H9 (cell line): ENCODE data around the gene AKT1S1. TPM values are rescaled to one million over a fixed set of nuclear protein-coding genes. Genes with fewer than 3 reads are reported as not detected.

Experiments used
- DNase-seq: peaks from one replicate; pipeline ENCODE4 v3.0.0-alpha.2; 2017
- H2AFZ ChIP-seq: one replicate; pipeline ENCODE4 v1.6.1; 2013; ENCODE audit warnings: mild to moderate bottlenecking, low read length, control low read depth, moderate library complexity
- H2AK5ac ChIP-seq: 2 replicates; pipeline ENCODE4 v1.6.1; 2013; ENCODE audit warnings: low read length, control low read depth, mixed read lengths; ENCODE audit not compliant: insufficient read length
- H2BK120ac ChIP-seq: one replicate; pipeline ENCODE4 v1.6.1; 2013; ENCODE audit warnings: low read depth, mild to moderate bottlenecking, low read length, control low read depth, inconsistent platforms; ENCODE audit not compliant: poor library complexity, severe bottlenecking
- H2BK12ac ChIP-seq: 2 replicates; pipeline ENCODE4 v1.6.1; 2013; ENCODE audit warnings: low read length, control low read depth, mixed read lengths, low read depth; ENCODE audit not compliant: insufficient read length
- H2BK15ac ChIP-seq: 2 replicates; pipeline ENCODE4 v1.6.1; 2013; ENCODE audit warnings: low read depth, low read length, control low read depth
- H2BK20ac ChIP-seq: one replicate; pipeline ENCODE4 v1.6.1; 2013; ENCODE audit warnings: low read depth, mild to moderate bottlenecking, low read length, control low read depth, inconsistent platforms; ENCODE audit not compliant: poor library complexity, severe bottlenecking
- H2BK5ac ChIP-seq: 2 replicates; pipeline ENCODE4 v1.6.1; 2013; ENCODE audit warnings: low read length, control low read depth, mixed read lengths; ENCODE audit not compliant: insufficient read length
- H3K14ac ChIP-seq: 2 replicates; pipeline ENCODE4 v1.6.1; 2013; ENCODE audit warnings: low read length, control low read depth; ENCODE audit not compliant: insufficient read depth
- H3K18ac ChIP-seq: 2 replicates; pipeline ENCODE4 v1.6.1; 2013; ENCODE audit warnings: low read depth, mild to moderate bottlenecking, mixed read lengths, low read length, control low read depth; ENCODE audit not compliant: insufficient read length
- H3K23ac ChIP-seq: 2 replicates; pipeline ENCODE4 v1.6.1; 2013; ENCODE audit warnings: low read length, control low read depth, mixed read lengths, low read depth; ENCODE audit not compliant: insufficient read length
- H3K23me2 ChIP-seq: 2 replicates; pipeline ENCODE4 v1.6.1; 2013; ENCODE audit warnings: low read depth, mild to moderate bottlenecking, mixed read lengths, low read length, control low read depth; ENCODE audit not compliant: insufficient read length, poor library complexity, severe bottlenecking
- H3K27ac ChIP-seq: 2 replicates; pipeline ENCODE4 v1.5.1; 2013; ENCODE audit warnings: low read length, control low read depth, mixed read lengths, low read depth; ENCODE audit not compliant: insufficient read length
- H3K27me3 ChIP-seq: 2 replicates; pipeline ENCODE4 v1.6.1; 2013; ENCODE audit warnings: low read length, control low read depth, inconsistent platforms; ENCODE audit not compliant: insufficient read depth
- H3K4ac ChIP-seq: 2 replicates; pipeline ENCODE4 v1.6.1; 2013; ENCODE audit warnings: low read depth, mild to moderate bottlenecking, control low read depth, inconsistent platforms, low read length, moderate library complexity
- H3K4me1 ChIP-seq: 2 replicates; pipeline ENCODE4 v1.6.1; 2013; ENCODE audit warnings: low read length, control low read depth, inconsistent platforms; ENCODE audit not compliant: insufficient read depth
- H3K4me2 ChIP-seq: 2 replicates; pipeline ENCODE4 v1.6.1; 2013; ENCODE audit warnings: low read length, control low read depth, mixed read lengths; ENCODE audit not compliant: insufficient read length, insufficient read depth
- H3K56ac ChIP-seq: 2 replicates; pipeline ENCODE4 v1.6.1; 2013; ENCODE audit warnings: low read depth, mild to moderate bottlenecking, mixed read lengths, low read length, control low read depth; ENCODE audit not compliant: insufficient read length
- H3K79me1 ChIP-seq: 2 replicates; pipeline ENCODE4 v1.6.1; 2013; ENCODE audit warnings: low read depth, mild to moderate bottlenecking, moderate library complexity, low read length, control low read depth, inconsistent platforms; ENCODE audit not compliant: insufficient read depth, poor library complexity, severe bottlenecking
- H3K79me2 ChIP-seq: 2 replicates; pipeline ENCODE4 v1.6.1; 2013; ENCODE audit warnings: low read length, control low read depth, inconsistent platforms; ENCODE audit not compliant: insufficient read depth
- H3K9ac ChIP-seq: 2 replicates; pipeline ENCODE4 v1.6.1; 2013; ENCODE audit warnings: low read length, control low read depth, mixed read lengths; ENCODE audit not compliant: insufficient read length; ENCODE audit errors: extremely low read depth
- H3K9me3 ChIP-seq: one replicate; pipeline ENCODE4 v1.6.1; 2013; ENCODE audit warnings: low read depth, low read length, inconsistent platforms; ENCODE audit not compliant: control insufficient read depth
- H3T11ph ChIP-seq: one replicate; pipeline ENCODE4 v1.6.1; 2013; ENCODE audit warnings: mild to moderate bottlenecking, low read length, control low read depth, inconsistent platforms
- H4K20me1 ChIP-seq: one replicate; pipeline ENCODE4 v1.6.1; 2013; ENCODE audit not compliant: control insufficient read depth, insufficient read length, insufficient read depth
- H4K5ac ChIP-seq: 2 replicates; pipeline ENCODE4 v1.6.1; 2013; ENCODE audit warnings: low read depth, mild to moderate bottlenecking, mixed read lengths, low read length, control low read depth; ENCODE audit not compliant: insufficient read length
- H4K8ac ChIP-seq: replicated peaks from 2 replicates; pipeline ENCODE4 v1.6.1; 2013; ENCODE audit warnings: low read length, control low read depth, mixed read lengths, low read depth; ENCODE audit not compliant: insufficient read length
- H4K91ac ChIP-seq: 2 replicates; pipeline ENCODE4 v1.6.1; 2013; ENCODE audit warnings: low read depth, mild to moderate bottlenecking, moderate library complexity, mixed read lengths, low read length, control low read depth; ENCODE audit not compliant: insufficient read length
- H3K27ac Mint-ChIP-seq, 3 experiments: 2 replicates in 2 of 3; 3 replicates in 1 of 3; pipeline ENCODE4 v1.8.0; 2020 to 2021; ENCODE audit warnings: mixed read lengths in 3 of 3, mild to moderate bottlenecking in 1 of 3, moderate library complexity in 1 of 3
- H3K27me3 Mint-ChIP-seq: 2 replicates; pipeline ENCODE4 v1.8.0; 2021; ENCODE audit warnings: low read depth, mild to moderate bottlenecking, moderate library complexity, mixed read lengths
- H3K36me3 Mint-ChIP-seq, 3 experiments: 2 replicates in 2 of 3; 3 replicates in 1 of 3; pipeline ENCODE4 v1.8.0; 2020 to 2021; ENCODE audit warnings: low read depth in 3 of 3, mixed read lengths in 3 of 3; ENCODE audit not compliant: insufficient read depth in 1 of 3
- H3K4me1 Mint-ChIP-seq, 2 experiments: 2 replicates each; pipeline ENCODE4 v1.8.0; 2020; ENCODE audit warnings: mixed read lengths in 2 of 2
- H3K4me3 Mint-ChIP-seq, 2 experiments: 2 replicates in 1 of 2; 3 replicates in 1 of 2; pipeline ENCODE4 v1.8.0; 2020 to 2021; ENCODE audit warnings: mild to moderate bottlenecking in 2 of 2, mixed read lengths in 2 of 2, moderate library complexity in 1 of 2
- H3K9me3 Mint-ChIP-seq, 2 experiments: 2 replicates in 1 of 2; 3 replicates in 1 of 2; pipeline ENCODE4 v1.8.0; 2020; ENCODE audit warnings: mild to moderate bottlenecking in 2 of 2, mixed read lengths in 2 of 2, moderate library complexity in 1 of 2
- CTCF ChIP-seq: fragments of 200-600 bp; sonication (generic); conservative IDR thresholded peaks from 3 replicates; pipeline ENCODE4 v1.8.0; 2021; ENCODE audit warnings: antibody characterized with exemption, mild to moderate bottlenecking
- WGBS: extraction: QIAGEN DNeasy Blood & Tissue Kit; methylation state at CpG from one replicate; pipeline ENCODE4 v1.1.7; 2013; ENCODE audit warnings: missing lambda C conversion rate, low lambda C conversion rate, mixed read lengths; ENCODE audit not compliant: insufficient read length; ENCODE audit errors: extremely low coverage; 5-methylcytosine and 5-hydroxymethylcytosine counted together
- total RNA-seq: library from RNA; stranded (reverse); gene quantifications from 2 replicates; pipeline ENCODE4 v1.2.1, GENCODE V29; 2021

The AKT1S1 gene
- total RNA-seq, 1 experiment from 2014 or later, result 43.5 TPM

GRCh38 chr19:49876422-49877019, 634 bp downstream of the AKT1S1 start:
- Histone ChIP-seq H4K8ac (no peak overlapping the region), H3T11ph (no peak overlapping the region), H3K4me1 (no peaks in the 10 kb centered on the region), H2BK15ac (no peak overlapping the region), H4K91ac (no peak overlapping the region), H3K27ac (peak overlapping the region; percentile 80), H3K4me2 (peak overlapping the region; percentile 59), H3K23me2 (peaks cover 11% of the 10 kb centered on the region), H3K18ac (peak overlapping the region; percentile 93), H3K9ac (peak overlapping the region; percentile 94), H2BK20ac (no peak overlapping the region), H3K79me1 (no peaks in the 10 kb centered on the region), H3K79me2 (no peaks in the 10 kb centered on the region; the same call in 1 of the 2 replicates), H2AFZ (no peak overlapping the region), H2BK5ac (peak overlapping the region; percentile 87), H2BK120ac (no peak overlapping the region), H2BK12ac (no peak overlapping the region), H3K56ac (peak overlapping the region; percentile 56), H3K4ac (no peak overlapping the region; the same call in 1 of the 2 replicates), H2AK5ac (no peak overlapping the region), H3K9me3 (no peaks in the 10 kb centered on the region), H3K14ac (peak overlapping the region; percentile 91), H4K5ac (peak overlapping the region; percentile 64), H4K20me1 (no peaks in the 10 kb centered on the region), H3K23ac (no peak overlapping the region), H3K27me3 (no peaks in the 10 kb centered on the region)
- WGBS, result no CpG with 5 or more reads among the region's 46 CpGs
- H3K27me3 Mint-ChIP-seq, result no peaks in the 10 kb centered on the region
- H3K27ac Mint-ChIP-seq, result no peak overlapping the region
- H3K4me3 Mint-ChIP-seq, result no peak overlapping the region
- no peaks in the 10 kb centered on the region for H3K9me3 Mint-ChIP-seq
- no peak for TF ChIP-seq CTCF
- peaks cover 27 to 38% (median 27%) of the 10 kb centered on the region in 3 experiments for H3K36me3 Mint-ChIP-seq
- peak; percentile 98 for DNase-seq
- peaks cover 18 to 28% of the 10 kb centered on the region in 2 experiments for H3K4me1 Mint-ChIP-seq
